NCI-H524 treated with DMSO at 0.1 percent for 48 hours (cell line): Measurements from ENCODE around the gene RBM20.

Experiments
- DNase-seq: peaks from one replicate; lab custom pipeline; 2025; lab: John Stamatoyannopoulos, UW

The RBM20 gene

GRCh38 chr10:110872145-110872983, 228.2 kb downstream of the RBM20 start:
- DNase-seq, result peak; percentile 42

- DNase-seq, result no peak
Observed at GRCh38 chr10:110872984-110873923, 229.1 kb downstream of the RBM20 start.

- no peak for DNase-seq
Observed at GRCh38 chr10:110873951-110874350, 229.8 kb downstream of the RBM20 start.

- no peak for DNase-seq
Observed at GRCh38 chr10:110876000-110876399, 231.9 kb downstream of the RBM20 start.

- no peak for DNase-seq
Observed at GRCh38 chr10:110876788-110877187, 232.7 kb downstream of the RBM20 start.

- DNase-seq, result no peak
Observed at GRCh38 chr10:110880012-110880411, 235.9 kb downstream of the RBM20 start.

GRCh38 chr10:110881247-110881646, 237.1 kb downstream of the RBM20 start:
- no peak for DNase-seq

- DNase-seq, result no peak
Observed at GRCh38 chr10:110881905-110882304, 237.8 kb downstream of the RBM20 start.

GRCh38 chr10:110883924-110884323, 239.8 kb downstream of the RBM20 start:
- no peak for DNase-seq

- no peak for DNase-seq
Observed at GRCh38 chr10:110885932-110886674, 242.0 kb downstream of the RBM20 start.

GRCh38 chr10:110887560-110887959, 243.4 kb downstream of the RBM20 start:
- no peak for DNase-seq
